Erythroblast (primary cell): ENCODE data around the gene ATP9A.
A peak's percentile ranks its signal among the peaks of the same experiment; 100 is the strongest.
"Not testable (repeated sequence)": the region's sequence is repeated elsewhere in the genome, so short reads cannot be mapped to it uniquely, and the experiment has no call there.

Experiments
- DNase-seq, 2 experiments: peaks; one replicate each; lab custom pipeline; 2025; lab: John Stamatoyannopoulos, UW
- GATA1 ChIP-seq: IDR thresholded peaks from 2 replicates; pipeline ENCODE4 v1.6.1; 2011; ENCODE audit warnings: low read depth, mild to moderate bottlenecking, control low read depth, low read length, moderate library complexity
- POLR2A ChIP-seq: IDR thresholded peaks from 2 replicates; pipeline ENCODE4 v1.6.1; 2011; ENCODE audit warnings: mild to moderate bottlenecking, low read length

The ATP9A gene

GRCh38 chr20:51750770-51751388 lies 17.3 kb downstream of the ATP9A start:
- TF ChIP-seq GATA1 (no peak), POLR2A (no peak)
- no peak for DNase-seq

DNA sequence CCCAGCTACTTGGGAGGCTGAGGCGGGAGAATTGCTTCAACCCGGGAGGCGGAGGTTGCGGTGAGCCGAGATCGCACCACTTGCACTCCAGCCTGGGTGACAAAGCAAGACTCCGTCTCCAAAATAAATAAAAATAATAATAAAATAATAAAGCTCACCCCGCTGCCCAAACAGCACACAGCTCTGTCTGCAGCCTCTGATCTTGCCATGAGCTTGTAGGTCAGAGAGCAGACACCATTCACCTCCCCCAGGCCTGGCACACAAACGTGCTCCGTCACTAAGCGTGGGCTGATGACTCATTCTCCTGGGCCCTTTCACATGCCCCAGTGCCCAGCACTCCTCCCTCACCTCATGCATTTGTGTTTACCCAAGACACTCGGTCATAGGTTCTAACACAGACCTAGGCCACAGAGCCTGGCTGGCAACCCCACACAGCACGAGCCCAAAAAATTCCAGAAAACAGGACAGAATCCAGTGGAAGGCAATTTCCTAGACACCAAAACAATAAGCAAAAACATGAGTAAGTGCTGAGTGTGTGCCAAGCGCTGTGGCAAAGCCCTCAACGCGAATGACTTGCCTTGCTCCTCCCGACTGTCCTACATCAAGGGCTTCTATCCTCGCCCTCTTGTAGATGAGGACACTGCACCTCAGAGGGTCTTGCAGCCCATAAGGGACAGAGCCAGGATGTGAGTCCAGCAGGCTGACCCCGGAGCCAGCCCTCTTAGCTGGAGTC lies 18.0 kb downstream of the ATP9A start:
- TF ChIP-seq POLR2A (no peak), GATA1 (no peak)
- no peak for DNase-seq

DNA sequence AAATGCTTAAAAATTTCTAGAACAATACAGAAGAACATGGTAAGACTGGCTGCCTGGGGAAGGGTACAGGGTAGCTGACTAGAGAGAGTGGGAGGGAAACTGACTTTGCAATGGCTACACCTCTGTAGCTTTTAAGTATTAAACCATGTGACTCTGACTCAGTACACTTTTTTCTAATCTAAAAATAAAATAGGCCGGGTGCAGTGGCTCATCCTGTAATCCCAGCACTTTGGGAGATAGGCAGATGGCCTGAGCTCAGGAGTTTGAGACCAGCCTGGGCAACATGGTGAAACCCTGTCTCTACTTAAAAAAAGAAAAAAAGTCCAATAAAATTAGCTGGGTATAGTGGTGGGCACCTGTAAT lies 18.5 kb downstream of the ATP9A start:
- no peak for DNase-seq
- no peak for TF ChIP-seq GATA1
- TF ChIP-seq POLR2A: no peak

DNA sequence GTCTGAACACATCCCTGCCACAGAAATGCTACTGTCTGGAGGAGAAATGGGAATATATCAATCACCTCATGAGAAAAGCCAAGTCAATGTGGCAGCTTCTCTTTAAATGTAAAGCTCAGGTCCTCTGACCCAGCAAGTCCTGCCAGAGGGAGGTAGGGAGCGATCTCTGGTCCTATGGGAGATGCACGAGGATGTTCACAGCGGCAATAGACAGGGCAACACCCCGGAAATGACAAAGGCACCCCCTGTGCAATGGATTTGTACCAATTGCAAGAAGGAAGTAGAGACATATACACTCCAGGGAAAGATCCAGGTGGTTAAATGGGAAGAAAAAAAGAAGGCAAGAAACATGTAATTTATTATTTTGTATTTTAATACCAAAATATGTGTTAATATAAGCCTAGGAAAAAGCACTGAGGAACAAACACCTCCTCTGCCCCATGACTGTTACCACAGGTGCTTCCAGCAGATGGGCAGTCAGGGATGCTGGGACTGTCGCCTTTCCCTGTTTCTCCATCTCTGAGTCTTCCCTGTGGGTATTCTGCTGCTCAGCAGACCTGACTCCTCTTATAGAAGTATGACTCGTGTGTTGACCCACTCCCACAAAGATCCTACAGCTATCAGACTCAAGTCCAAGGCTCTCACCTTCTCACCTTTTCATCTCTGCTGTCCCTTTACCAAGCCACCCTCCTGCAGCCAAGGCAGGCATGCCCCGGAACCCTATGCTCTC lies 20.8 kb downstream of the ATP9A start:
- DNase-seq: no peak
- TF ChIP-seq GATA1 (no peak), POLR2A (no peak)

DNA sequence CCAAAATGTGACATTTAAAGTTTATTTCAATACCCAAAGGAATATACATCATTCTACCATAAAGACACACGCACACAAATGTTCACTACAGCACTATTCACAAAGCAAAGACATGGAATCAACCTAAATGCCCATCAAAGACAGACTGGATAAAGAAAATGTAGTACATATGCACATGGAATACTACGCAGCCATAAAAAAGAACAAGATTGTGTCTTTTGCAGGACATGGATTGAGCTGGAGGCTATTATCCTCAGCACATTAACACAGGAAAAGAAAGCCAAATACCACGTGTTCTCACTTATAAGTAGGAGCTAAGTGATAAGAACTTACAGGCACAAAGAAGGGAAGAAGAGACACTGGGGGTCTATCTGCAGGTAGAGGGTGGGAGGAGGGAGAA lies 22.4 kb downstream of the ATP9A start:
- no peak for DNase-seq
- TF ChIP-seq POLR2A: no peak
- TF ChIP-seq GATA1: no peak

DNA sequence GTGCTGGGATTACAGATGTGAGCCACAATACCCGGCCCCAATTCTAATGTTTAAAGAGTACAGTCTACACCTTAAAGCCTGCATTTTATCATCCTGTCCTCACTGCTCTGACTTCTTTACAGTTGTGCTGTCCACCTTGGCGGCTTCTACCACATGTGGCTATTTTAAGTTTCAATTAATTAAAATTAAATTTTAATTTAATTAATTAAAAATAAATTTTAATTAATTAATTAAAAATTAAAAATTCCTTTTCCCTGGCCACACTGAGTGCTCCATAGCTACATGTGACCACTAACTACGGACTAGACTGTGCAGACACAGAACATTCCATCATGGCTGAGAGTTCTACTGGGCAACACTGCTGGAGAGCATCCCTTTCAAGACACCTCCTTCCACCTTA lies 27.4 kb downstream of the ATP9A start:
- TF ChIP-seq POLR2A (no peak), GATA1 (no peak)
- DNase-seq: no peak

DNA sequence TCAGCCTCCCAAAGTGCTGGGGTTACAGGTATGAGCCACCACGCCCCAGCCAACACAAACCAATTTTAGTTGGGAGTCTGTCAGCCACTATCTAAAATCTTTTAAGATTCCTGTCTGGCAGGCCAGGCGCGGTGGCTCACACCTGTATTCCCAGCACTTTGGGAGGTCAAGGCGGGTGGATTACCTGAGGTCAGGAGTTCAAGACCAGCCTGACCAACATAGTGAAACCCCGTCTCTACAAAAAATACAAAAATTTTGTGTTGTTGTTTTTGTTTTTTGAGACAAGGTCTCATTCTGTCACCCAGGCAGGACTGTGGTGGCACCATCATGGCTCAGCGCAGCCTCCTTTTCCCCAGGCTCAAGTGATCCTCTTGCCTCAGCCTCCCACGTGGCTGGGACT lies 27.9 kb downstream of the ATP9A start:
- DNase-seq: not testable (repeated sequence)

- DNase-seq: no peak
- TF ChIP-seq POLR2A (no peak), GATA1 (no peak)
Measured at GRCh38 chr20:51739722-51740249, 28.4 kb downstream of the ATP9A start.

- TF ChIP-seq GATA1 (no peak), POLR2A (no peak)
- DNase-seq: peak in 1 of 2 experiments; percentile 7
Measured at GRCh38 chr20:51738877-51739447, 29.2 kb downstream of the ATP9A start.

DNA sequence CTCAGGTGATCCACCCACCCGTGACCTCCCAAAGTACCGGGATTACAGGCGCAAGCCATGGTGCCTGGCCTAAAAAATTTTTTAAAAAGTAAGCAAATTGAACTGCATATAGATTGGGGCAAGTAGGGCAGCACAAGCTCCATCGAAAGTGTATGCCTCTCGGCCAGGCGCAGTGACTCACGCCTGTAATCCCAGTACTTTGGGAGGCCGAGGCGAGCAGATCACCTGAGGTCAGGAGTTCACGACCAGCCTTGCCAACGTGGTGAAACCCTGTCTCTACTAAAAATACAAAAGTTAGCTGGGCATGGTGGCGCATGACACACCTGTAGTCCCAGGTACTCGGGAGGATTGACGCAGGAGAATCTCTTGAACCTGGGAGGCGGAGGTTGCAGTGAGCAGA lies 29.9 kb downstream of the ATP9A start:
- DNase-seq: not testable (repeated sequence)

DNA sequence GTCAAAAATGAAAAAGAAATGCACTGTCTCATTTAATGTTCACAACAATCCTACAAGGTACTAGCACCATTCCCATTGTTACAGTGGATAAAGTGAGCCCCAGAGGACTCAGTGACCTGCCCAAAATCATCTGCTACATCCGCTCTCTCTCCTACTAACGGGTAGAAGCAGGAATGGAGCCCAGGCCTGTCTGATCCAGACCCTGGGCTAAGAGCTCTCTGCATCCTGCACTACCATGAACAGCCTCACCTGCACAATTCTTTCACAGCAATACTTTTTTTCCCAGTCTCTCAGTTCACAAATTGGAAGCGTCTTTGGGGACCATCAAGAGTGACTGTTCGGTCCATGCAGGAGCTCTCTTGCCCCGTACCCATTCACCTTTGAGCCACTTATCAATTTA lies 31.2 kb downstream of the ATP9A start:
- TF ChIP-seq GATA1: no peak
- TF ChIP-seq POLR2A: no peak
- DNase-seq: no peak

DNA sequence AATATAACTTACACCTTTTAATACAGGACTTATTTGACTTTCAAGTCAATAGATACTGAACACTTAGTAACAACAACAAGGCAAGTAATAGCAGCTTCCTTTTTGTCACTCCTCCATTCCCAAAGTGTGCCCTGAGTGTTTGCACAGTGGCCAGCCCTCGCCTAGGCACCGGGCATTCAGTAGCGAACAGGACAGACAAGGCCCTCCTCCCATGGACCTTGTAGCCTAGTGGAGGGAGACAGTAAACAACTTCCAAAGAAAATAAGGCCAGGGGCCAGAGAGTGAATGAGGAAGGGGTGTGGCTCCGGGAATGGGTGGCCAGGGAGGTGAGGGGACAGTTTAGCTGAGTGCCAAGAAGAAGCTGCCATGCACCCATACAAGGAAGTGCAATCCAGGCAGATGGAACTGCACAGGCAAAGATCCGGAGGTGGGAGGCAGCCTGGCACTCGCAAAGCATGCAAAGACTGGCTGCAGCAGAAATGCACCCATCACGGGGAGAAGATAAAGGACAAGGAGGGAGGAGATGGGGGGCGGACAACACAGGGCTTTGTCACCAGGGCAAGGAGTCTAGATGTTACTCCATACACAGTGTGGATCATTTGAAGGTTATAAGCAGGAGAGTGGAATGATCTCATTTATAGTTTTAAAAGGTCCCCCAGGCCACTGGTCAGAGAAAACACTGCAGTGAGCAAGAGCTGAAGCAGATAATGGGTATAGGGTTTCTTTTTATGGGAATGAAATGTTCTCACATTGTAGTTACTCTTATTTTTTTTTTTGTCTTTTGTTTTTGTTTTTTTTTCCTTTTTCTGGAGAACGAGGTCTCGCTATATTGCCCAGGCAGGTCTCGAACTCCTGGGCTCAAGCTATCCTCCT lies 32.2 kb downstream of the ATP9A start:
- TF ChIP-seq POLR2A: no peak
- no peak for TF ChIP-seq GATA1
- no peak for DNase-seq
